Liver (tissue), 9 donors: ENCODE data around the gene TTC28. TPM values are rescaled to one million over a fixed set of nuclear protein-coding genes. Genes with fewer than 3 reads are reported as not detected.

Experiments used
- DNase-seq: peaks from one replicate; pipeline ENCODE4 v3.0.0-alpha.2; 2017; ENCODE audit warnings: low spot score
- H3K27ac ChIP-seq, 2 donors: one replicate each; pipeline ENCODE4 v1.7.0; 2013; ENCODE audit warnings: inconsistent platforms in 2 of 2, low read length in 2 of 2, control low read depth in 1 of 2, low read depth in 1 of 2, mild to moderate bottlenecking in 1 of 2
- H3K27me3 ChIP-seq, 4 donors: one replicate each; pipeline versions ENCODE4 v1.6.1 to v1.7.0; 2013; ENCODE audit warnings: low read length in 3 of 4, inconsistent platforms in 1 of 4, mild to moderate bottlenecking in 1 of 4, moderate library complexity in 1 of 4; ENCODE audit not compliant: control insufficient read depth in 4 of 4, insufficient read depth in 4 of 4
- H3K36me3 ChIP-seq, 4 donors: one replicate each; pipeline versions ENCODE4 v1.6.1 to v1.7.0; 2013; ENCODE audit warnings: low read length in 3 of 4, mild to moderate bottlenecking in 3 of 4, low read depth in 1 of 4, moderate library complexity in 1 of 4; ENCODE audit not compliant: control insufficient read depth in 4 of 4, insufficient read depth in 3 of 4
- H3K4me1 ChIP-seq, 4 donors: one replicate each; pipeline versions ENCODE4 v1.6.1 to v1.7.0; 2013; ENCODE audit warnings: low read length in 3 of 4, mild to moderate bottlenecking in 3 of 4, moderate library complexity in 1 of 4; ENCODE audit not compliant: control insufficient read depth in 4 of 4, insufficient read depth in 4 of 4
- H3K4me3 ChIP-seq, 3 donors: one replicate each; pipeline versions ENCODE4 v1.6.1 to v1.7.0; 2013; ENCODE audit warnings: low read length in 3 of 3, control low read depth in 1 of 3, low read depth in 1 of 3, mild to moderate bottlenecking in 1 of 3
- H3K9ac ChIP-seq, 2 donors: one replicate each; pipeline ENCODE4 v1.7.0; 2013; ENCODE audit warnings: low read length in 2 of 2, mild to moderate bottlenecking in 2 of 2, moderate library complexity in 2 of 2, control low read depth in 1 of 2, low read depth in 1 of 2
- H3K9me3 ChIP-seq, 4 donors: one replicate each; pipeline versions ENCODE4 v1.6.1 to v1.7.0; 2013; ENCODE audit warnings: low read length in 3 of 4; ENCODE audit not compliant: control insufficient read depth in 4 of 4
- ATF3 ChIP-seq: IDR thresholded peaks from 2 replicates; pipeline ENCODE4 v1.6.1; 2016; ENCODE audit warnings: antibody characterized with exemption
- CTCF ChIP-seq: fragments of 150-350 bp; IDR thresholded peaks from 2 replicates; pipeline ENCODE4 v1.5.1; 2017; ENCODE audit warnings: improper control_type of control experiment, low read depth, low read length; ENCODE audit not compliant: missing input control
- EGR1 ChIP-seq, 2 donors: IDR thresholded peaks; 2 replicates each; pipeline ENCODE4 v1.6.1; 2016 to 2018; ENCODE audit warnings: antibody characterized with exemption in 2 of 2, low read depth in 2 of 2
- FOXA1 ChIP-seq: IDR thresholded peaks from 2 replicates; pipeline ENCODE4 v1.6.1; 2016; ENCODE audit warnings: antibody characterized with exemption
- FOXA2 ChIP-seq: IDR thresholded peaks from 2 replicates; pipeline ENCODE4 v1.6.1; 2016; ENCODE audit warnings: antibody characterized with exemption
- HNF4A ChIP-seq, 2 donors: conservative IDR thresholded peaks; 2 replicates each; pipeline ENCODE4 v1.6.1; 2016; ENCODE audit warnings: antibody characterized with exemption in 2 of 2, mild to moderate bottlenecking in 2 of 2
- HNF4G ChIP-seq: IDR thresholded peaks from 2 replicates; pipeline ENCODE4 v1.6.1; 2016; ENCODE audit warnings: antibody characterized with exemption
- JUND ChIP-seq, 2 donors: IDR thresholded peaks; 2 replicates each; pipeline ENCODE4 v1.6.1; 2016; ENCODE audit warnings: antibody characterized with exemption in 2 of 2
- MAX ChIP-seq: IDR thresholded peaks from 2 replicates; pipeline ENCODE4 v1.6.1; 2016; ENCODE audit warnings: antibody characterized with exemption
- NR2F2 ChIP-seq: IDR thresholded peaks from 2 replicates; pipeline ENCODE4 v1.6.1; 2016; ENCODE audit warnings: antibody characterized with exemption
- RAD21 ChIP-seq, 2 donors: IDR thresholded peaks; 2 replicates each; pipeline ENCODE4 v1.6.1; 2016; ENCODE audit warnings: antibody characterized with exemption in 2 of 2, mild to moderate bottlenecking in 2 of 2
- REST ChIP-seq: IDR thresholded peaks from 2 replicates; pipeline ENCODE4 v1.6.1; 2016; ENCODE audit warnings: antibody characterized with exemption, mild to moderate bottlenecking
- RXRA ChIP-seq, 2 donors: IDR thresholded peaks; 2 replicates each; pipeline ENCODE4 v1.6.1; 2017 to 2018; ENCODE audit warnings: antibody characterized with exemption in 2 of 2, mild to moderate bottlenecking in 1 of 2
- SP1 ChIP-seq: IDR thresholded peaks from 2 replicates; pipeline ENCODE4 v1.6.1; 2018; ENCODE audit warnings: antibody characterized with exemption, mild to moderate bottlenecking
- TAF1 ChIP-seq: conservative IDR thresholded peaks from 2 replicates; pipeline ENCODE4 v1.6.1; 2016; ENCODE audit warnings: antibody characterized with exemption, mild to moderate bottlenecking
- YY1 ChIP-seq: IDR thresholded peaks from 2 replicates; pipeline ENCODE4 v1.6.1; 2016; ENCODE audit warnings: antibody characterized with exemption, mild to moderate bottlenecking
- ZBTB33 ChIP-seq: IDR thresholded peaks from 2 replicates; pipeline ENCODE4 v1.6.1; 2016; ENCODE audit warnings: antibody characterized with exemption
- WGBS: extraction: QIAGEN DNeasy Blood & Tissue Kit; methylation state at CpG from one replicate; pipeline ENCODE4 v1.1.7; 2013; 5-methylcytosine and 5-hydroxymethylcytosine counted together
- polyA plus RNA-seq, 2 donors: library from polyadenylated mRNA; stranded (reverse) in 1 of 2; unstranded in 1 of 2; fragments of 200-250 nt in 1 of 2; fragments of >200 nt in 1 of 2; fragmentation: Nextera tagmentation in 1 of 2; extraction: Ambion mirVana in 1 of 2; gene quantifications; one replicate each; pipeline versions ENCODE4 v1.2.1 to v1.2.3, GENCODE V29; 2013 to 2015
- total RNA-seq, 2 donors: library from RNA; depleted of rRNA; stranded (reverse); fragments of >200 nt; gene quantifications; one replicate each; pipeline ENCODE4 v1.2.3, GENCODE V29; 2014
- donor health status: healthy.
- donor health status: healthy.
- donor health status: healthy.
- donor health status: healthy.
- donor health status: healthy.

The TTC28 gene
- total and polyA plus RNA-seq, 4 donors: 4.2 to 19.4 (median 5.9) TPM

GRCh38 chr22:27952779-27953178 lies 726.9 kb downstream of the TTC28 start:
- Histone ChIP-seq H3K4me3 (no peak overlapping the region), H3K27ac (peak overlapping the region; percentile 6 to 40), H3K36me3 (no peaks in the 10 kb centered on the region), H3K9me3 (no peaks in the 10 kb centered on the region), H3K27me3 (no peaks in the 10 kb centered on the region), H3K4me1 (peaks cover 5 to 25% (median 17%) of the 10 kb centered on the region in 4 donors), H3K9ac (no peak overlapping the region)
- WGBS: 59% methylated on average over 3 of the region's 3 CpGs
- no peak for DNase-seq
- TF ChIP-seq FOXA2: no peak
- TF ChIP-seq FOXA1: no peak
- TF ChIP-seq RXRA (IDR thresholded peaks at IDR 0.05): no peak
- no peak for TF ChIP-seq HNF4A (conservative IDR thresholded peaks at IDR 0.05)
- no peak for TF ChIP-seq TAF1
- no peak for TF ChIP-seq SP1
- no peak for TF ChIP-seq MAX
- no peak for TF ChIP-seq NR2F2
- TF ChIP-seq JUND (IDR thresholded peaks at IDR 0.05): no peak
- no peak for TF ChIP-seq CTCF
- TF ChIP-seq ZBTB33: no peak
- TF ChIP-seq RAD21 (IDR thresholded peaks at IDR 0.05): no peak
- no peak for TF ChIP-seq REST
- TF ChIP-seq ATF3: no peak
- TF ChIP-seq EGR1 (IDR thresholded peaks at IDR 0.05; ENCODE audit: low read depth in 2 of 2): no peak
- no peak for TF ChIP-seq HNF4G
- TF ChIP-seq YY1: no peak

GRCh38 chr22:27952091-27952490 lies 727.5 kb downstream of the TTC28 start:
- TF ChIP-seq EGR1 (IDR thresholded peaks at IDR 0.05; ENCODE audit: low read depth in 2 of 2): no peak
- TF ChIP-seq FOXA1: no peak
- no peak for TF ChIP-seq RXRA (IDR thresholded peaks at IDR 0.05)
- TF ChIP-seq JUND (IDR thresholded peaks at IDR 0.05): peak; percentile 63 to 71
- no peak for TF ChIP-seq NR2F2
- TF ChIP-seq SP1: no peak
- TF ChIP-seq YY1: peak; percentile 12
- TF ChIP-seq MAX: no peak
- no peak for TF ChIP-seq REST
- peak; percentile 29 for TF ChIP-seq ATF3
- no peak for TF ChIP-seq HNF4G
- no peaks in the 10 kb centered on the region for H3K36me3 ChIP-seq
- peak overlapping the region; percentile 40 to 66 for H3K27ac ChIP-seq
- no peak for DNase-seq
- H3K4me1 ChIP-seq: peaks cover 5 to 26% (median 17%) of the 10 kb centered on the region in 4 donors
- no peaks in the 10 kb centered on the region for H3K27me3 ChIP-seq
- no peak overlapping the region for H3K9ac ChIP-seq
- WGBS: 92% methylated on average over 3 of the region's 3 CpGs
- no peaks in the 10 kb centered on the region for H3K9me3 ChIP-seq
- H3K4me3 ChIP-seq: no peak overlapping the region
